Stomach (tissue), 9 donors: ENCODE measurements around the gene HBA1. TPM values are rescaled to one million over a fixed set of nuclear protein-coding genes. Genes with fewer than 3 reads are reported as not detected.
"Not testable (repeated sequence)": the region's sequence is repeated elsewhere in the genome, so short reads cannot be mapped to it uniquely, and the experiment has no call there.

Source experiments
- DNase-seq, 2 donors: peaks; one replicate each; pipeline versions ENCODE4 v3.0.0 to v3.0.0-alpha.2; 2013 to 2019
- H3K27ac ChIP-seq, 5 donors: fragments of 200-600 bp in 4 of 5; sonication (generic) in 4 of 5; one replicate each; pipeline ENCODE4 v1.5.1; 2013 to 2019; ENCODE audit warnings: mild to moderate bottlenecking in 1 of 5, moderate library complexity in 1 of 5
- H3K27me3 ChIP-seq, 3 donors: fragments of 200-600 bp; sonication (generic); one replicate each; pipeline ENCODE4 v1.5.1; 2017 to 2019; ENCODE audit warnings: mixed run types in 1 of 3
- H3K36me3 ChIP-seq, 4 donors: fragments of 200-600 bp; sonication (generic); 1 replicate in 3 of 4; 2 replicates in 1 of 4; pipeline ENCODE4 v1.5.1; 2016 to 2019
- H3K4me1 ChIP-seq, 4 donors: fragments of 200-600 bp; sonication (generic); one replicate each; pipeline ENCODE4 v1.5.1; 2016 to 2019
- H3K4me3 ChIP-seq, 4 donors: fragments of 200-600 bp; sonication (generic) in 3 of 4; one replicate each; pipeline ENCODE4 v1.5.1; 2016 to 2019; ENCODE audit warnings: mild to moderate bottlenecking in 1 of 4
- H3K9me3 ChIP-seq, 4 donors: fragments of 200-600 bp; sonication (generic); one replicate each; pipeline ENCODE4 v1.5.1; 2016 to 2019
- EP300 ChIP-seq: sonication (generic); formaldehyde crosslinking; IDR thresholded peaks from one replicate; pipeline ENCODE4 v1.6.1; 2017; ENCODE audit warnings: antibody characterized with exemption
- POLR2A ChIP-seq, 4 donors: fragments of 450-650 bp; IDR thresholded peaks; one replicate each; pipeline ENCODE4 v1.6.1; 2016; ENCODE audit warnings: antibody characterized with exemption in 4 of 4, control low read depth in 2 of 4, mild to moderate bottlenecking in 1 of 4, moderate library complexity in 1 of 4
- POLR2AphosphoS5 ChIP-seq, 3 donors: sonication (generic); formaldehyde crosslinking; IDR thresholded peaks; one replicate each; pipeline ENCODE4 v1.6.1; 2016; ENCODE audit warnings: antibody characterized with exemption in 3 of 3
- WGBS, 5 donors: extraction: QIAGEN DNeasy Blood & Tissue Kit in 3 of 5; methylation state at CpG; one replicate each; pipeline versions ENCODE4 v1.1.5 to v1.1.7; 2013 to 2018; 5-methylcytosine and 5-hydroxymethylcytosine counted together
- intact Hi-C: fragments of 100-400 bp; cut with DNase I; formaldehyde crosslinking; loops from one replicate; pipeline ENCODE4 v1.15.1; 2023; ENCODE audit warnings: low total_unique reads
- polyA plus RNA-seq, 3 donors: library from polyadenylated mRNA; stranded (reverse); fragments of 200-250 nt; gene quantifications; one replicate each; pipeline ENCODE4 v1.2.3, GENCODE V29; 2013
- total RNA-seq, 5 donors: library from RNA; depleted of rRNA; stranded (reverse); fragments of >200 nt; gene quantifications; one replicate each; pipeline versions ENCODE4 v1.1.0 to v1.2.3, GENCODE V29; 2014 to 2016
- TF ChIP-seq, protein P1 (sequence below), 7 experiments: fragments of 450-650 bp in 4 of 7; fragments of 200-600 bp in 3 of 7; sonication (generic) in 3 of 7; IDR thresholded peaks; one replicate each; pipeline ENCODE4 v1.5.1; 2016 to 2019; ENCODE audit warnings: antibody characterized with exemption in 7 of 7, control low read depth in 2 of 7, mild to moderate bottlenecking in 1 of 7
- donor health status: healthy with polysubstance abuse.
- donor health status: Bipolar disorder and iron deficiency.
- donor health status: healthy.

The HBA1 gene
- total and polyA plus RNA-seq, 8 donors: 0.88 to 263 (median 20.3) TPM; not detected in 4

DNA sequence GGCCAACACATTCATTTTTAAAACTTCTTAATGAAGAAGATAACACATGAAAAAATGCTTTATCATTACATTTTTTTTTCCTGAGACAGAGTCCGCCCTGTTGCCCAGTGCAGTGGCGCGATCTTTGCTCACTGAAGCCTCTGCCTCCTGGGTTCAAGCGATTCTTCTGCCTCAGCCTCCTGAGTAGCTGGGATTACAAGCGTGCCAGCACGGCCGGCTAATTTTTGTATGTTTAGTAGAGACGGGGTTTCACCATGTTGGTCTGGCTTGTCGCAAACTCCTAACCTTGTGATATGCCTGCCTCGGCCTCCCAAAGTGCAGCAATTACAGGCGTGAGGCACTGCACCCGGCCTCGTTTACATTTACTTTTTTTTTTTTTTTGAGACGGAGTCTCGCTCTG lies 17.0 kb downstream of the HBA1 start:
- DNase-seq: no peak
- TF ChIP-seq POLR2A (IDR thresholded peaks at IDR 0.05): no peak
- TF ChIP-seq, protein P1, sequence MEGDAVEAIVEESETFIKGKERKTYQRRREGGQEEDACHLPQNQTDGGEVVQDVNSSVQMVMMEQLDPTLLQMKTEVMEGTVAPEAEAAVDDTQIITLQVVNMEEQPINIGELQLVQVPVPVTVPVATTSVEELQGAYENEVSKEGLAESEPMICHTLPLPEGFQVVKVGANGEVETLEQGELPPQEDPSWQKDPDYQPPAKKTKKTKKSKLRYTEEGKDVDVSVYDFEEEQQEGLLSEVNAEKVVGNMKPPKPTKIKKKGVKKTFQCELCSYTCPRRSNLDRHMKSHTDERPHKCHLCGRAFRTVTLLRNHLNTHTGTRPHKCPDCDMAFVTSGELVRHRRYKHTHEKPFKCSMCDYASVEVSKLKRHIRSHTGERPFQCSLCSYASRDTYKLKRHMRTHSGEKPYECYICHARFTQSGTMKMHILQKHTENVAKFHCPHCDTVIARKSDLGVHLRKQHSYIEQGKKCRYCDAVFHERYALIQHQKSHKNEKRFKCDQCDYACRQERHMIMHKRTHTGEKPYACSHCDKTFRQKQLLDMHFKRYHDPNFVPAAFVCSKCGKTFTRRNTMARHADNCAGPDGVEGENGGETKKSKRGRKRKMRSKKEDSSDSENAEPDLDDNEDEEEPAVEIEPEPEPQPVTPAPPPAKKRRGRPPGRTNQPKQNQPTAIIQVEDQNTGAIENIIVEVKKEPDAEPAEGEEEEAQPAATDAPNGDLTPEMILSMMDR (IDR thresholded peaks at IDR 0.05): no peak
- no peak for TF ChIP-seq EP300
- no peak for TF ChIP-seq POLR2AphosphoS5 (IDR thresholded peaks at IDR 0.05)
- Histone ChIP-seq H3K4me3 (no peak overlapping the region), H3K4me1 (no peaks in the 10 kb centered on the region), H3K36me3 (peaks cover 96 to 100% (median 100%) of the 10 kb centered on the region in 4 donors), H3K27ac (no peak overlapping the region), H3K27me3 (no peaks in the 10 kb centered on the region), H3K9me3 (no peaks in the 10 kb centered on the region)
- intact Hi-C loops: no loop called here
- 88 to 92% (median 90%) methylated on average over 15 of the region's 15 CpGs for WGBS, 5 donors

DNA sequence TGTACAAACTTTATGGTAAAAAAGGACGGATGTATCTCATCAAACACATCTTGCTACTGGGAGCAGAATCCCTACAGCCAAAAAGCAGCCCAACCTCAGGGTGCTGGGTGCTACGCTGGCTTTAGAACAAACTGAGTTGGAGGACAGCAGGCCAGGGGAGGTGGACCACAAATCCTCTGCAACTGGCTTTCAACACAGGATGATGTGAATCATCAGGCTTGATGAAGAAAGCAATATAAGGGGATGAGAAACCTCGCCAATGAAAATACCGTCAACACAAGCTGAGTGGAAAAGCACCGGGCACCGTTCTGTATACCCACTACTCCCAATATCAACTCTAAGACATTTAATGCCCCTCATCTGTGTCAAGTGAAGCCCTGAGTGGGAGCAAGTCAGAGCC lies 18.0 kb downstream of the HBA1 start:
- no peak for DNase-seq
- H3K9me3 ChIP-seq: no peaks in the 10 kb centered on the region
- H3K27me3 ChIP-seq: no peaks in the 10 kb centered on the region
- H3K36me3 ChIP-seq: peaks cover 95 to 100% (median 100%) of the 10 kb centered on the region in 4 donors
- no peak overlapping the region for H3K27ac ChIP-seq
- no peaks in the 10 kb centered on the region for H3K4me1 ChIP-seq
- intact Hi-C loops: no loop called here
- TF ChIP-seq EP300 (no peak), POLR2A (IDR thresholded peaks at IDR 0.05) (no peak), POLR2AphosphoS5 (IDR thresholded peaks at IDR 0.05) (no peak)
- TF ChIP-seq, protein P1 (IDR thresholded peaks at IDR 0.05): no peak
- 88 to 96% (median 95%) methylated on average over 6 of the region's 6 CpGs for WGBS, 5 donors
- H3K4me3 ChIP-seq: no peak overlapping the region

DNA sequence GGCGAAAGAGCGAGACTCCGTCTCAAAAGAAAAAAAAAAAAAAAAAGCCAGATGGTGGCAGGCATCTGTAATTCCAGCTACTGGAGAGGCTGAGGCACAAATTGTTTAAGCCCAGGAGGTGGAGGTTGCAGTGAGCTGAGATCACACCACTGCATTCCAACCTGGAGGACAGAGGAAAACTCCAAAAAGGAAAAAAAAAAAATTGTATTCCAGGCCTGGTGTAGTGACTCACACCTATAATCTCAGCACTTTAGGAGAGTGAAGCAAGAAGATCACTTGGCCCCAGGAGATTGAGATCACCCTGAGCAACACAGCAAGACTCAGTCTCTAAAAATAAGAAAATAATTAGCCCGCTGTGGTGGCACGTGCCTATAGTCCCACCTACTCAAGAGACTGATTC lies 23.9 kb downstream of the HBA1 start:
- DNase-seq: no peak
- peaks cover 67 to 98% (median 97%) of the 10 kb centered on the region in 4 donors for H3K36me3 ChIP-seq
- no peak overlapping the region for H3K27ac ChIP-seq
- H3K9me3 ChIP-seq: no peaks in the 10 kb centered on the region
- no peak for TF ChIP-seq POLR2A (IDR thresholded peaks at IDR 0.05)
- TF ChIP-seq EP300: no peak
- TF ChIP-seq, protein P1 (IDR thresholded peaks at IDR 0.05): no peak
- no peak for TF ChIP-seq POLR2AphosphoS5 (IDR thresholded peaks at IDR 0.05)
- 91 to 96% (median 94%) methylated on average over 5 of the region's 5 CpGs for WGBS, 5 donors
- H3K4me1 ChIP-seq: no peaks in the 10 kb centered on the region
- intact Hi-C loops: no loop called here
- no peak overlapping the region for H3K4me3 ChIP-seq
- H3K27me3 ChIP-seq: no peaks in the 10 kb centered on the region

DNA sequence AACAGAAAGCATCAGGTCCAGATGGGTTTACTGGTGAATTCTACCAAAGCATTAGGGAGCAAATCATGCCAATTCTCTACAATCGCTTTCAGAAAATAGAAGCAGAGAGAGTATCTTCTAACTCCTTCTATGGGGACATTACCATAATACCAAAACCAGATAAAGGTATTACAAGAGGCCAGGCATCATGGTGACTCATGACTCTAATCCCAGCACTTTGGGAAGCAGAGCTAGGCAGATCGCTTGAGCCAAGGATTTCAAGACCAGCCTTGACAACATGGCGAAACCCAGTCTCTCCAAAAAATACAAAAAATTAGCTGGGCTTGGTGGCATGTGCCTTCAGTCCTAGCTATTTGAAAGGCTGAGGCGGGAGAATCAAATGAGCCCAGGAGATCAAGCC lies 26.8 kb downstream of the HBA1 start:
- Histone ChIP-seq H3K36me3 (peaks cover 65 to 98% (median 97%) of the 10 kb centered on the region in 4 donors), H3K4me1 (no peaks in the 10 kb centered on the region), H3K9me3 (no peaks in the 10 kb centered on the region), H3K27ac (no peak overlapping the region), H3K4me3 (no peak overlapping the region), H3K27me3 (no peaks in the 10 kb centered on the region)
- no peak for DNase-seq
- WGBS, 5 donors: 95 to 99% (median 95%) methylated on average over 4 of the region's 4 CpGs
- TF ChIP-seq, protein P1 (IDR thresholded peaks at IDR 0.05): no peak
- TF ChIP-seq POLR2A (IDR thresholded peaks at IDR 0.05): no peak
- TF ChIP-seq EP300: no peak
- TF ChIP-seq POLR2AphosphoS5 (IDR thresholded peaks at IDR 0.05): no peak
- intact Hi-C loops: no loop called here

DNA sequence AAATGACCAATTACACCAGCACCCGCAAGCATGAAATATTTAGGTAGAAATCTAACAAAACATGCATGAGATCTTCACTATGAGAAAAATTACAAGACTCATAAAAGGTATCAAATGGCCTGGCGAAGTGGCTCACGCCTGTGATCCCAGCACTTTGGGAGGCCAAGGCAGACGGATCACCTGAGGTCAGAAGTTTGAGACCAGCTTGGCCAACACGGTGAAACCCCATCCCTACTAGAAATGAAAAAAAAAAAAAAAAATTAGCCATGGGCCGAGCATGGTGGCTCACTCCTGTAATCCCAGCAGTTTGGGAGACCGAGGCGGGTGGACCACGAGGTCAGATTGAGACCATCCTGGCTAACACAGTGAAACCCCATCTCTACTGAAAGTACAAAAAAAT lies 27.6 kb downstream of the HBA1 start:
- H3K36me3 ChIP-seq: peaks cover 57 to 98% (median 97%) of the 10 kb centered on the region in 4 donors
- H3K27ac ChIP-seq, H3K9me3 ChIP-seq, H3K4me3 ChIP-seq, H3K4me1 ChIP-seq, intact Hi-C loops, DNase-seq, H3K27me3 ChIP-seq: not testable (repeated sequence)
- WGBS, 5 donors: 85 to 96% (median 95%) methylated on average over 9 of the region's 9 CpGs

DNA sequence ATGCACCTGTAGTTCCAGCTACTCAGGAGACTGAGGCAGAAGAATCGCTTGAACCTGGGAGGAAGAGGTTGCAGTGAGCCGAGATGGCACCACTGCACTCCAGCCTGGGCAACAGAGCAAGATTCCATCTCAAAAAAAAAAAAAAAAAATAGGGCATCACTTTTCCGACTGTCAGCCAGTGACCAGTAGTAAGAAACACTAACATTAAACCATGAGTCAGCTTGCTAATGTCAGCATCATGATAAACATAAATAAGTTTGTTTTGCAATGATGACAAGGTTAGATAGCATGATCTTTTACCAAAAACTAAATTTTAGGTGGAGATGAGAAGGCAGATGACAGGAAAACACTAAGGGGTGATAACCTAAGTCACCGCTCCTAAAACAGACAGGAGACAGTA lies 32.9 kb downstream of the HBA1 start:
- WGBS, 5 donors: 81 to 90% (median 85%) methylated on average over 4 of the region's 4 CpGs
- H3K36me3 ChIP-seq: peaks cover 55 to 100% (median 100%) of the 10 kb centered on the region in 4 donors
- intact Hi-C loops, H3K9me3 ChIP-seq, DNase-seq, H3K27ac ChIP-seq, H3K4me3 ChIP-seq, H3K27me3 ChIP-seq: not testable (repeated sequence)
- peaks cover 0 to 11% (median 0%) of the 10 kb centered on the region in 4 donors for H3K4me1 ChIP-seq

DNA sequence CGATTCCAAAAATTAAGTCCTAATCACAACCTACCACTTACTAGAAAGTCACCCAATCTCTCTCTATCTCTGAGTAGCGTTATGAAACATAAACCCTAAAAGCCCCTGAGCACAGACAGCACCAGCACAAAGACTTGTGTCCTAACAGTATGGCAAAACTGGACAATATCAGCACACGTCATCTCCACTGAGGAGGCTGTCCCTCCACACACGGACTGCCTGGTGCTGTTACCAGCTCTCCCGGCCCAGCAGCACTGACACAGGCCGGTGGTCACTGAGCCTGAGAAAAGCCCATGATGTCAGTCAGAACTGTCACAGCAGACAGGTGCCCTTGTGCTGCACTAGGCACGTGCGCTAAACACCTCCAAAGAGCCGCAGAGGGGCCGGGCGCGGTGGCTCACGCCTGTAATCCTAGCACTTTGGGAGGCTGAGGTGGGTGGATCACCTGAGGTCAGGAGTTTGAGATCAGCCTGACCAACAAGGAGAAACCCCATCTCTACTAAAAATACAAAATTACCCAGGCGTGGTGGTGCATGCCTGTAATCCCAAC lies 35.2 kb downstream of the HBA1 start:
- peaks cover 0 to 11% (median 0%) of the 10 kb centered on the region in 4 donors for H3K4me1 ChIP-seq
- H3K27ac ChIP-seq, H3K4me3 ChIP-seq, H3K27me3 ChIP-seq, DNase-seq, intact Hi-C loops, H3K9me3 ChIP-seq: not testable (repeated sequence)
- WGBS, 5 donors: 86 to 92% (median 88%) methylated on average over 12 to 14 of the region's 14 CpGs
- H3K36me3 ChIP-seq: peaks cover 50 to 100% (median 100%) of the 10 kb centered on the region in 4 donors
